ENCODE data around the gene HSPG2. TPM values are rescaled to one million over a fixed set of nuclear protein-coding genes. Genes with fewer than 3 reads are reported as not detected.

The HSPG2 gene
- total and polyA plus RNA-seq, 9 of the 15 experiments (the other 6 are each of a cell fraction or from before 2014, with no cell fraction given): 0.14 to 160 (median 15.7) TPM

- TF ChIP-seq JUND (IDR thresholded peaks at IDR 0.05; ENCODE audit: borderline replicate concordance, low read depth, low read length): peak; percentile 50; the same call in 1 of the 2 replicates
- 0 out of 3 replicates have a peak, but pooled peaks have one; percentile 31 for TF ChIP-seq JUND (tag; IDR thresholded peaks at IDR 0.05; ENCODE audit: borderline replicate concordance, low read depth, low read length)
- no peak for TF ChIP-seq IRF2 (CRISPR knock-in tag; IDR thresholded peaks at IDR 0.05)
- TF ChIP-seq NR4A1 (CRISPR knock-in tag; IDR thresholded peaks at IDR 0.05): no peak
- no peak for TF ChIP-seq NR4A1 (tag; IDR thresholded peaks at IDR 0.05)
- peak; percentile 45; the same call in 1 of the 2 replicates for TF ChIP-seq JUN (IDR thresholded peaks at IDR 0.05; ENCODE audit: borderline replicate concordance, low read depth, low read length)
- TF ChIP-seq JUN (CRISPR knock-in tag; IDR thresholded peaks at IDR 0.05; ENCODE audit: borderline replicate concordance): no peak
- no peak for TF ChIP-seq STAG1 (CRISPR knock-in tag; IDR thresholded peaks at IDR 0.05; ENCODE audit: borderline replicate concordance)
- TF ChIP-seq, protein P1, sequence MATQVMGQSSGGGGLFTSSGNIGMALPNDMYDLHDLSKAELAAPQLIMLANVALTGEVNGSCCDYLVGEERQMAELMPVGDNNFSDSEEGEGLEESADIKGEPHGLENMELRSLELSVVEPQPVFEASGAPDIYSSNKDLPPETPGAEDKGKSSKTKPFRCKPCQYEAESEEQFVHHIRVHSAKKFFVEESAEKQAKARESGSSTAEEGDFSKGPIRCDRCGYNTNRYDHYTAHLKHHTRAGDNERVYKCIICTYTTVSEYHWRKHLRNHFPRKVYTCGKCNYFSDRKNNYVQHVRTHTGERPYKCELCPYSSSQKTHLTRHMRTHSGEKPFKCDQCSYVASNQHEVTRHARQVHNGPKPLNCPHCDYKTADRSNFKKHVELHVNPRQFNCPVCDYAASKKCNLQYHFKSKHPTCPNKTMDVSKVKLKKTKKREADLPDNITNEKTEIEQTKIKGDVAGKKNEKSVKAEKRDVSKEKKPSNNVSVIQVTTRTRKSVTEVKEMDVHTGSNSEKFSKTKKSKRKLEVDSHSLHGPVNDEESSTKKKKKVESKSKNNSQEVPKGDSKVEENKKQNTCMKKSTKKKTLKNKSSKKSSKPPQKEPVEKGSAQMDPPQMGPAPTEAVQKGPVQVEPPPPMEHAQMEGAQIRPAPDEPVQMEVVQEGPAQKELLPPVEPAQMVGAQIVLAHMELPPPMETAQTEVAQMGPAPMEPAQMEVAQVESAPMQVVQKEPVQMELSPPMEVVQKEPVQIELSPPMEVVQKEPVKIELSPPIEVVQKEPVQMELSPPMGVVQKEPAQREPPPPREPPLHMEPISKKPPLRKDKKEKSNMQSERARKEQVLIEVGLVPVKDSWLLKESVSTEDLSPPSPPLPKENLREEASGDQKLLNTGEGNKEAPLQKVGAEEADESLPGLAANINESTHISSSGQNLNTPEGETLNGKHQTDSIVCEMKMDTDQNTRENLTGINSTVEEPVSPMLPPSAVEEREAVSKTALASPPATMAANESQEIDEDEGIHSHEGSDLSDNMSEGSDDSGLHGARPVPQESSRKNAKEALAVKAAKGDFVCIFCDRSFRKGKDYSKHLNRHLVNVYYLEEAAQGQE (IDR thresholded peaks at IDR 0.05; ENCODE audit: borderline replicate concordance): no peak
- TF ChIP-seq, protein P1 (CRISPR knock-in tag; IDR thresholded peaks at IDR 0.05; ENCODE audit: low read depth): no peak
- no peak for TF ChIP-seq ZNF583 (CRISPR knock-in tag; IDR thresholded peaks at IDR 0.05)
- TF ChIP-seq YBX1 (IDR thresholded peaks at IDR 0.05): no peak
- TF ChIP-seq, protein P2, sequence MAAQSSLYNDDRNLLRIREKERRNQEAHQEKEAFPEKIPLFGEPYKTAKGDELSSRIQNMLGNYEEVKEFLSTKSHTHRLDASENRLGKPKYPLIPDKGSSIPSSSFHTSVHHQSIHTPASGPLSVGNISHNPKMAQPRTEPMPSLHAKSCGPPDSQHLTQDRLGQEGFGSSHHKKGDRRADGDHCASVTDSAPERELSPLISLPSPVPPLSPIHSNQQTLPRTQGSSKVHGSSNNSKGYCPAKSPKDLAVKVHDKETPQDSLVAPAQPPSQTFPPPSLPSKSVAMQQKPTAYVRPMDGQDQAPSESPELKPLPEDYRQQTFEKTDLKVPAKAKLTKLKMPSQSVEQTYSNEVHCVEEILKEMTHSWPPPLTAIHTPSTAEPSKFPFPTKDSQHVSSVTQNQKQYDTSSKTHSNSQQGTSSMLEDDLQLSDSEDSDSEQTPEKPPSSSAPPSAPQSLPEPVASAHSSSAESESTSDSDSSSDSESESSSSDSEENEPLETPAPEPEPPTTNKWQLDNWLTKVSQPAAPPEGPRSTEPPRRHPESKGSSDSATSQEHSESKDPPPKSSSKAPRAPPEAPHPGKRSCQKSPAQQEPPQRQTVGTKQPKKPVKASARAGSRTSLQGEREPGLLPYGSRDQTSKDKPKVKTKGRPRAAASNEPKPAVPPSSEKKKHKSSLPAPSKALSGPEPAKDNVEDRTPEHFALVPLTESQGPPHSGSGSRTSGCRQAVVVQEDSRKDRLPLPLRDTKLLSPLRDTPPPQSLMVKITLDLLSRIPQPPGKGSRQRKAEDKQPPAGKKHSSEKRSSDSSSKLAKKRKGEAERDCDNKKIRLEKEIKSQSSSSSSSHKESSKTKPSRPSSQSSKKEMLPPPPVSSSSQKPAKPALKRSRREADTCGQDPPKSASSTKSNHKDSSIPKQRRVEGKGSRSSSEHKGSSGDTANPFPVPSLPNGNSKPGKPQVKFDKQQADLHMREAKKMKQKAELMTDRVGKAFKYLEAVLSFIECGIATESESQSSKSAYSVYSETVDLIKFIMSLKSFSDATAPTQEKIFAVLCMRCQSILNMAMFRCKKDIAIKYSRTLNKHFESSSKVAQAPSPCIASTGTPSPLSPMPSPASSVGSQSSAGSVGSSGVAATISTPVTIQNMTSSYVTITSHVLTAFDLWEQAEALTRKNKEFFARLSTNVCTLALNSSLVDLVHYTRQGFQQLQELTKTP (IDR thresholded peaks at IDR 0.05; ENCODE audit: low read depth in 1 of 2, partially characterized antibody in 2 of 2): no peak
- TF ChIP-seq ZNF512 (tag; IDR thresholded peaks at IDR 0.05): no peak
Measured at GRCh38 chr1:21956720-21957552, 19.8 kb upstream of the HSPG2 start (continued).
